NOMO-1 treated with DMSO at 0.1 percent for 48 hours (cell line): ENCODE results near the gene VSX2.
A peak's percentile ranks its signal among the peaks of the same experiment; 100 is the strongest.

ENCODE experiments used
- DNase-seq: peaks from one replicate; lab custom pipeline; 2025; ENCODE audit not compliant: unreplicated experiment; lab: John Stamatoyannopoulos, UW

VSX2 gene

DNA sequence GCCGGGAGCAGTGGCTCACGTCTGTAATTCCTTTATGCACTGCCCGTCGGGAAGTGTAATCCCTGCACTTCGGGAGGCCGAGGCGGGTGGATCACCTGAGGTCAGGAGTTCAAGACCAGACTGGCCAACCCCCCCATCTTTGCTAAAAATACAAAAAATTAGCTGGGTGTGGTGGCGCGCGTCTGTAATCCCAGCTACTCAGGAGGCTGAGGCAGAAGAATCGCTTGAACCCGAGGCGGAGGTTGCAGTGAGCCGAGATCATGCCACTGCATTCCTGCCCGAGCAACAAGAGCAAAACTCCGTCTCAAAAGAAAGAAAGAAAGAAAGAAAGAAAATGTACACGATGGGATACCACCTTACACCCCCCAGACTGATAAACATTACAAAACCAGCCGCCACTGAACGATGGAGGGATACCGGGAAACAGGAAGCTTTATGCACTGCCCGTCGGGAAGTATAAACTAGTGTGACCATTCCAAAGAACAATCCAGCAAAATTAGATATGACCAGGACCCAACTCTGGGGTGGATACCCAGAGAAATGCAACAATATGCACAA lies 62.4 kb downstream of the VSX2 start:
- no peak for DNase-seq

DNA sequence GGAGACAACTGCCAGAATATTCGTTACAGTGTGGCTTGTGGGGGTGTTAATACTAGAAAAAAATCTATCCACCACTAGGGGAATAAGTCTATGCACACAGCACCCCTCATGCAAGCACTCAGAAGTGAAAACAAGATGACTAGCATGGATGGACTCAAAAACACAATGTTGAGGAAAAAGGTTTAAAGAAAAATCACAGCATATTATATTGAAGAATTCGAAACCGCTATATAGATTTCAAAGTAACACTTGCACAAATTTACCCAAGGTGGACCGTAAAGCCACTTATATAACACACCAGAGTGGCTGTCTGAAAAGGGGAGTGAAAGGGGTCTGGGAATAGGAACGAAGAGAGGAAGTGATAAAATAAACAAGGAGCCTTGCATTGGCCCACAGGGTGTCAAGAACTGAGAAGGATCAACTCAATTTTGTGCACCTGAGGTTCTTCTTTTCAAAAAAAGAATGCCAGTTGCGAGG lies 62.9 kb downstream of the VSX2 start:
- peak; percentile 74 for DNase-seq

DNA sequence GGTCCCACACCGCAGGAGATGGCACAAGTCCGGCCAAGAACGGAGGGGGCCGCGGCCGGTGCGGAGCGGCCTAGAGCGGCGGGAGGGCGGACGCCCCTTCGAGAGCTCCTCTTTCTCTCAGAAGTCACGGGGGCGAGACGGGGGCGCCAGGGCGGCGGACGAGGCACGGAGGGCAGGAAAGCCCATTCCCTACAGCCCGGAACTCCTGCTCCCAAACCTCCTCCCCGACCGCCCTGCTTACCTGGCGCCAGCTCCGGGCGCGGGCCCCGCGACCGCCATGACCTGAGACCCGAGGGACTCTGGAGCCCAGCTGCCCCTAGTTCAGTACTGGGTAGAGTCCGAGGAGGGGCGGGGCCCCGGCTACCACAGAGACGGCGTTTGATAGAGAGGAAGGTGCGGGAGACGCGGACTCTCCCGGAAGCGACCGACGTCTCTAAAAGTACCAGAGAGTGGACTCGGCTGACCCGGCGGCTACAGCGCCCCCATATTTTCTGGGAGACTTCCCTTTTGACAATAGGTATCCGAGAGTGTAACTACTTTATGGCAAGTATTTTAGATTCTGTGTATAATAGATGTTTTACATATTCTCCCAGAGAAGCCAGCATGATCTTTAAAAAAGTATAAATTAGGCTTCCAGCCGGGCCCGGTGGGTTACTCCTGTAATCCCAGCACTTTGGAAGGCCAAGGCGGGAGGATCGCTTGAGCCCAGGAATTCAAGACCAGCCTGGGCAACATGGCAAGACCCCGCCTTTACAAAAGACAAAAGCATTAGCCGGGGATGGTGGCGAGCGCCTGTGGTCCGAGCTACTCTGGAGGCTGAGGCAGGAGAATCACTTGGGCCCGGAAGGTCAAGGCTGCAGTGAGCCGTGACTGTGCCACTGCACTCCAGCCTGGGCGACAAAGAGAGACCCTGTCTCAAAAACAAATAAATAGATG lies 63.7 kb downstream of the VSX2 start, which contains the start of gene ABCD4:
TSS of gene ABCD4 (minus strand) at position 301 of the 936 bp plus-strand sequence. CDS start at position 279, 22 bp downstream.
- DNase-seq = peak; percentile 94

DNA sequence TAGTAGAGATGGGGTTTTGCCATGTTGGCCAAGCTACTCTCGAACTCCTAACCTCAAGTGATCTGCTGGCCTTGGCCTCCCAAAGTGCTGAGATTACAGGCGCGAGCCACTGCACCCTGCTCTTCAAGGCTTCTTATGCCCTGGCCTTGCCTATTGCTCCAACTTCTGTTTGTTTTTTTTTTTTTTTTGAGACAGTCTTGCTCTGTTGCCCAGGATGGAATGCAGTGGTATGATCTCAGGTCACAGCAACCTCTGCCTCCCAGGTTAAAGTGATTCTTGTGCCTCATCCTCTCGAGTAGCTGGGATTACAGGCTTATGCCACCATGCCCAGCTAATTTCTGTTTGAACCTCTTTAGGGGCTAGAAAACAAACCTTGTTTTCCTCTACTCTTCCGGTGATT lies 69.4 kb downstream of the VSX2 start:
- DNase-seq = no peak

DNA sequence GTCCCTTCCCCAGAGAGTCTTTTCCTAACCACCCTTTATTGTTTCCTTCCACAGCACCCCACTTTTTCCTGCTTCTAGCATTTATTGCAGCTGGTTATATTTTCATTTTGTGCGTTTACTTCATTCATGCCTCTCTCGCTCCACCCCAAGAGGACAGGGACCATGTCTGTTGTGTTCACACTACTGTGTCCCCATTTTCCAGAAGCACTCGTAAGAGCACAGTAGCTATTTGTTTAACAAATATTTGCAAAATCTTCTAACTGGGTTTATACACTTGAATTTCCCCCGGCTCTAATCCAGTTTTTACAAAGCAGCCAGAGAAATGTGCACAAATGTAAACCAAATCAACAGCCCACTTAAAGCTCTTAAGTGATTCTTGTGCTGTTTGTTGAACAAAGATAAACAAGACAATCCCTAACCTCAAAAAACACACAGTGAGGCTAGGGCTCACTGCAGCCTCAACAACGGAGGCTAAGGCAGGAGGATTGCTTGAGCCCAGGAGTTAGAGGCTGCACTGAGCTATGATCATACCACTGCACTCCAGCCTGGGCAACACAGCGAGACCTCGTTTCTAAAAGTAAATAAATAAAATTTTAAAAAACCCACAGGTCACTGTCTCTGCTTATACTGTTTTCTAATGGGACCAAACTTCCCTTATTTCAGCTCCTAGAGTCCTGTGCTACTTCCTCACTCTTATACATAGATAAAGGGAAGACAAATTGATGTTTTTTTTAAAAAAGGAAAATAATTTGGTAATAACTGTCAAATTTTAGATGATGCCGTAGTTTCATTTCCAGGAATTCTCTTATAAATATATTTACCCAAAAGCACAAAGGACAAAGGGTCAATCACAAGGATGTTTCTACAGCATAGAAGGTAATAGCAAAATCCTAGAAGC lies 70.1 kb downstream of the VSX2 start:
- peak; percentile 62 for DNase-seq

DNA sequence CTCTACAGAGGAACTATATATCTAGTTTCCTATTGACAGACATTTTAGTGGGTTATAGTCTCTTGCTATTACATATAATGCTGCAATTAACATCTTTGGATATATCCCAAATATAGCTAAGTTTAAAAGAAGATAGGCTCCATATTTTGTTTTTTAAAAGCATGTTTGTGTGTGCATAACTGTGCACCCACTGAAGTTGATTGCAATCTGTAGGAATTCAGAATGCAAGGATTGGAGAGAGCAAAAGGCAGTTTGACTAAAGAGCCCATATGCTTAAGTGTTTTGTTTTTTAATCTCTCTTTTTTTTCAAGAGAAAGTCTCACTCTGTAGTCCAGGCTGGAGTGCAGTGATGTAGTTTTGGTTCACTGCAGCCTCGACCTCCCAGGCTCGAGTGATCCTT lies 72.9 kb downstream of the VSX2 start:
- DNase-seq = no peak
